DMS53 (cell line): ENCODE measurements around the gene RANGRF.

Source experiments
- DNase-seq: peaks from one replicate; lab custom pipeline; 2025; lab: John Stamatoyannopoulos, UW

RANGRF gene

GRCh38 chr17:8314797-8315763 lies 26.6 kb downstream of the RANGRF start:
- DNase-seq: peak; percentile 43

GRCh38 chr17:8315764-8316217 lies 27.3 kb downstream of the RANGRF start:
- DNase-seq: no peak

DNA sequence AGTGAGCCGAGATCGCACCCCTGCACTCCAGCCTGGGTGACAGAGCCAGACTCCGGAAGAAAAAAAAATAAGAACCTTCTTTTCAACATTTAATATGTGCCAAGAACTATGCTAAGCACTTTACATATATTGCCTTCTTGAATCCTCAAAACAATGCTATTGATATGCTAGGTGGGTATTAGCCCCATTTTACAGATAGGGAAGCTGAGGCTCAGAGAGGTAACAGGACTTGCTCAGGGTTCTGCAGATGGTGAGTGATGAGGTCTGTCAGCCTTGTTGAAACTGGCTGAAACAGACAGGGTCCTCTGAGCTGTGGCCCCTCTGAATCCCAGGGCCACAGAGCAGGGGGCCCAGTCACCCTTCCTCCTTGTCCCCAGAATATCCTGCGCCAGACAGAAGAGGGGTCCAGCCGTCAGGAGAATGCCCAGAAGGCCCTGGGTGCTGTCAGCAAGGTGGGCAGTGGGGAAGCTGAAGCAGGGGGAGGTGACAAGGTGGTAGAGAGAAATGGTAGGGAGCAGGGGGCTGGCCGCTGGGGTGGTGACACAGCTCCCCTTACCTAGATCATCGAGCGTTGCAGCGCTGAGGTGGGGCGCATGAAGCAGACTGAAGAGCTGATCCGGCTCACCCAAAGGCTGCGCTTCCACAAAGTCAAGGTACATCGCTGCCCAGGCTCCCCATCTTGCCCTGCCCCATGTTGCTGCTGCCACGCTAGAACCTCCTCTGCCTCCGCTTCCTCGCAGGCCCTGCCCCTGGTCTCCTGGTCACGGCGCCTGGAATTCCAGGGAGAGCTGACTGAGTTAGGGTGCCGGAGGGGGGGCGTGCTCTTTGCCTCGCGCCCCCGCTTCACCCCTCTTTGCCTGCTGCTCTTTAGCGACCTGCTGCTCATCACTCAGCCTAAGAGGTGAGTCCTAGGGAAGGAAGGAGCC lies 29.8 kb downstream of the RANGRF start:
- DNase-seq: no peak

GRCh38 chr17:8320262-8320661 lies 31.8 kb downstream of the RANGRF start:
- no peak for DNase-seq

- no peak for DNase-seq
Measured at GRCh38 chr17:8320990-8321389, 32.5 kb downstream of the RANGRF start.

- no peak for DNase-seq
Measured at GRCh38 chr17:8322061-8322460, 33.6 kb downstream of the RANGRF start.

DNA sequence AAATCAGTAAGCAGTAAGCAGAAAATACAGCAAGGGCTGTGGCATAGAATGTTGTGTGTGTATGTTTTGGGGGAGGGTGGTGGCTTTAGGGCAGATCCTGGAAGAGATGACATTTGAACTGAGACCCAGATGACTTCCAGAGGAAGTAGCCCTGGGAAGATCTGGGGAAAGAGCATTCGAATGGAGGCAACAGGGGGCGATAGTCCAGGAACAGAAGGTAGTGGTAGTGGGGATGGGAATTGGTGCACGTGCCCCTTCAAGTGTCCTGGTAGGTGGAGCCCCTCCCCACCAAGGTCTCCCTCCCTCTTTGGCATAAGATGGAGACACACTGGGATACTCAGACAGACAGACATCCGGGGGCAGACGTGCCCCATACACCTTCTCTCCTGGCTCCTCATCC lies 35.7 kb downstream of the RANGRF start:
- DNase-seq: no peak

- no peak for DNase-seq
Measured at GRCh38 chr17:8324923-8325322, 36.5 kb downstream of the RANGRF start.

DNA sequence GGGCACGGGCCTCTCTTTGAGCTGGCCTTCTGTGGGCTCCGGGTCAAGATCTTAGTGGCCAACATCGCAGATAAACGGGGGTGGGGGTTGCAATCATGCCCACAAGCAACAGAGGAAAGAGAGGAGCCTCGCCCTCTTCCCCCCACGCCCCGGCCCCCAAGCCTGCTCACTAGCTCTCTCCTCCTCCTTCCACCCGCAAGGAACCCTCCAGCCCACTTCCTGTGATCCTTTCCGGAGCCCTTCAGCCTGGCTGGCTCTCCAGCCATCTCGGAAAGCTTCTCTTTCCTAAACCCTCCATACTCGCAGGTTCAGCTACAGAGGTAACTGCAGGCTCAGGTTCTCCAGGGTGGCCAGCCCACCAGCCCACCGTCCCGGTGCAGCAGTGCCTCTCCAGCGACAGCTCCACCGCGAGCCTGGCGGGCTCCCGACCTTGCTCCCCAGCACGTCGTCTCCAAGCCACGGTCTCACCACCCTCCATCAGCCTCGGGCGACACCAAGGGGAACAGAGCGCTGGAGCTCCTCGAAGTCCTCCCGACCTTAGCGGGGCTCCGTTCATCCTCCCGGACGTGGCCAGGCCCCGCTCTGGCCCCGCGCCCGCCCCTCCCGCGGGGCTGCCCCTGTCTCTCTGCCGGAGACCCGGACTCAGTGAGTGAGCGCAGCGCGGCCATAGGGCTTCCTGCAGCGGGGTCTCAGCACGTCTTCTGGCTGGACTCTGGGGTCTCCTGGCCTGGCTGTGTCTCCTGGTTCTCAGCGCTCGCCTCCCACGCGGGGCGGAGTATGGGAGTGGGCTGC lies 38.2 kb downstream of the RANGRF start:
- DNase-seq: peak; percentile 77

GRCh38 chr17:8327303-8327649 lies 38.8 kb downstream of the RANGRF start:
- DNase-seq: no peak

DNA sequence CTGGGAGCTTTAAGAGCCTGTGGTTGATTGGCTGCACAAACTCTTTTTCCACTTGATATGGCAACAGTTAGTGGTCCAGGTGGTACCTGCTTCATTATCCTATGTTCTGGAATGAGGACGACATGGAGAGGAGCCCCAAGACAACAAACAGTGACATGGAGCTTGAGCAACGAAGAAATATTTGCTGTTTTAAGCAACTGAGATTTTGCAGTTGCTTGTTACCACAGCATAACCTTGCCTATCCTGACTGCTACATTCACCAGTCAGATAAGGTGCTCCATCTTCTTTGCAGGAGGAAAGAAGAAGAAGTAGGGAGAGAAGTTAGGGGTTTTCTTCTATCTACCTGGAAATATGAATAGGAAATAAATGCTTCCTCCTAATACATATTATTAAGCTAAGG lies 43.7 kb downstream of the RANGRF start:
- DNase-seq: no peak

- peak; percentile 71 for DNase-seq
Measured at GRCh38 chr17:8332688-8333087, 44.2 kb downstream of the RANGRF start.

DNA sequence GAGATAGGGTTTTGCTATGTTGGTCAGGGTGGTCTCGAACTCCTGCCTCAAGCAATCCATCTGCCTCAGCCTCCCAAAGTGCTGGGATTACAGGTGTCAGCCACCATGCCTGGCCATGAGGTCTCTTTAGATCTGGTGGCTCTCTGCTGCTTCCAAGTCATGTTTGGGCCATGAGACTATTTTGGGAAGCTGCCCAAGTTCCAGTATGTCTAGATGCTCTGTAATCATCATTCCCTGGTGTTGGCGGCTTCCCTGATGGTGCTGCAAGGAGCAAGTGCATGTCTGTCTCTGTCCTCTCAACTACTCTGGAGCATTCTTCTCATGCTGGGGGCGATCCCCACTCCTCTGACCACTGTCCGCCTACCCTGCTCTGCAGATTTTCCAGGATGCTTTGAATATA lies 44.8 kb downstream of the RANGRF start:
- DNase-seq: no peak

DNA sequence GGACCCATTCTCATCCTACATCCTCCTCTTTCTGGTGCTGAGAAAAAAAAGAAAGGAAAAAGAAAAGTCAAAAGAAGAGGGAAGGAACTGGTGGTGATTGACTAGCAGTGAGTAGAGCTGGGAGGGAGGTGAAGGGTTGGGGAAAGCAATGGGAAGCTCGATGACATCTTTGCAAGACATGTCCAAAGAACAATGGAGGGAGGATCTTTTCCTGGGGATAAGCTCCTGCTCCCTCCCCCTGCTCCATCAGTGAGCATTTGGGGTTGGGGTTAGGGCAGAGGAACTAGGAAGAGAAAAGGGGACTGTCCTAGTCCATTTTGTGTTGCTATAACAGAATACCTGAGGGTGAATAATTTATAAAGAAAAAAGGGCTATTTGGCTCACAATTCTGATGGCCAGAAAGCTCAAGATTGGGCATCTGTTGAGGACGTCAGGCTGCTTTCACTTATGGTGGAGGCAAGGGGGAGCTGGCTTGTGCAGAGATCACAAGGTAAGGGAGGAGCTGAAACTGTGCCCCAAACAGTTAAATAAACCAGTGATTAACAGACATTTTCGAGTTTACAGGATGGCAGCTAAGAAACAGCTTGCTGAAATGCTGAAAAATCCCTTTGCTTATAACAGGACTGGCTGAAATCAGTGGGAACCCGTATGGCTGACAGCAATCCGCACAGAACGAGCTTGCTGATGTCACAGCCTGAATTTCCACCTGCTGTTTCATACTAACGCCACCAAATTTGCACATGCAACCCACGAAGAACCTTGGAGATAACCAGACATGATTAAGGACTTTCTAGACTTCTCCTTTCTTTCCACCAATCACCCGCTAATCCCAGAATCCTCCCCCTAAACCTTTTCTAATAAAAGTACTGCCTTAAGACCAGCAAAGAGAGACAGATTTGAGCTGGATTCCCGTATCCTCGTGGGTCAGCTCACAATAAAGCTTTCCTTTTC lies 49.6 kb downstream of the RANGRF start:
- no peak for DNase-seq

GRCh38 chr17:8338753-8339140 lies 50.3 kb downstream of the RANGRF start:
- no peak for DNase-seq

GRCh38 chr17:8339540-8339939 lies 51.1 kb downstream of the RANGRF start, which contains the start of gene ODF4:
TSS of gene ODF4 (plus strand) at chr17:8339840. CDS start at chr17:8340052, 212 bp downstream.
- DNase-seq: no peak
